SJSA1 (cell line): ENCODE measurements around the gene CYP4F22. TPM values are rescaled to one million over a fixed set of nuclear protein-coding genes. Genes with fewer than 3 reads are reported as not detected.
A peak's percentile ranks its signal among the peaks of the same experiment; 100 is the strongest.

Source experiments
- DNase-seq, 2 experiments: peaks; one replicate each; pipeline ENCODE4 v3.0.0-alpha.2; 2015 to 2020; ENCODE audit warnings: low spot score in 2 of 2, low read depth in 1 of 2
- H3K27ac ChIP-seq: fragments of 250-450 bp; sonication (Bioruptor Pico); 2 replicates; pipeline ENCODE4 v1.5.1; 2020; ENCODE audit warnings: mild to moderate bottlenecking, moderate library complexity
- H3K27me3 ChIP-seq: fragments of 250-450 bp; sonication (Bioruptor Pico); replicated peaks from 2 replicates; pipeline ENCODE4 v1.5.1; 2020; ENCODE audit warnings: mild to moderate bottlenecking, moderate library complexity
- H3K36me3 ChIP-seq: fragments of 250-450 bp; sonication (Bioruptor Pico); 2 replicates; pipeline ENCODE4 v1.5.1; 2020; ENCODE audit warnings: mild to moderate bottlenecking
- H3K4me1 ChIP-seq: fragments of 250-450 bp; sonication (Bioruptor Pico); replicated peaks from 2 replicates; pipeline ENCODE4 v1.6.1; 2021; ENCODE audit warnings: mild to moderate bottlenecking
- H3K4me3 ChIP-seq: fragments of 250-450 bp; sonication (Bioruptor Pico); 2 replicates; pipeline ENCODE4 v1.5.1; 2020; ENCODE audit warnings: mild to moderate bottlenecking
- H3K9me3 ChIP-seq: fragments of 250-450 bp; sonication (Bioruptor Pico); replicated peaks from 2 replicates; pipeline ENCODE4 v1.5.1; 2020; ENCODE audit warnings: mild to moderate bottlenecking
- total RNA-seq: library from RNA; depleted of rRNA; stranded (reverse); fragments of >200 nt; shearing (Covaris generic); gene quantifications from 2 replicates; pipeline ENCODE4 v1.2.3, GENCODE V29; 2014

The CYP4F22 gene
- total RNA-seq, 1 experiment from 2014 or later = not detected

DNA sequence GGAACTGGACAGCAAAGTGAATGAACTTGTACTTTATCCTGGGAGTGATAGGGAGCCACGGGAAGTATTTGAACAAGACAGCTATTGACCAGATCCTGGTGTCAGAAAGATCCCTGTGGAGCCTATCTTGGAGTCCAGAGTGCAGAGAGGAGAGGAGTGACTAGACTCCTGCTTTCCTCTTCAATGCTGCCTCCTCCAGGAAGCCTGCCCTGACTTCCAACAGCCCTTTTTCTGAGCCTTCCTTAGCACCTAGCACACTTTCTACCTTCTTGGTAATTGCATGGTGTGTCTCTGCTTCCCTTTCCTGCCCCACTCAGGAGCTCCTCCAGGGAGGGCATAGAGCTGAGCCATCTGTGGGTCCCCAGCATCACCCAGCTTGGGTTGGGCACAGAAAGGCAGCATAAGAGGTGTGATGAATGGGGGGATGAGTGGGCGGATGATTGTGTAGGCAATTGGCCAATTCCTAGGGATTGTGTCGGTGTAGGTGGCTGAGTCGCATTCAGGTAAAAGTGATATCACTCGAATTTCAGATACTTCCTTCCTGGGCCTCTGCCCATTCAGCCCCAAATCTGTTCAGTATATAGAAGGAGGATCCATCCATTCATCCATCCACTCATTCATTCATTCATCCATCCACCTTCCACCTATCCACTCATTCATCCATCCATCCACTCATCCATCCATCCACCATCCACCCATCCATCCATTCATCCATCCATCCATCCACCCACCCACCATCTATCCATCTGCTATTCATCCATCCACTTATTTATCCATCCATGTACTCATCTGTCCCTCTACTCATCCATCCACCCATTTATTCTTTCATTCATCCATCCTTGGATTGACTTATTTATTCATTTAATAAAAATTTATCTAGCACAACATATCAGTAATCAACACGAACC is 26.9 kb downstream of the CYP4F22 start:
- DNase-seq = no peak
- Histone ChIP-seq H3K27ac (no peak overlapping the region), H3K27me3 (no peaks in the 10 kb centered on the region), H3K4me1 (no peaks in the 10 kb centered on the region), H3K4me3 (no peak overlapping the region), H3K36me3 (no peaks in the 10 kb centered on the region), H3K9me3 (no peaks in the 10 kb centered on the region)

DNA sequence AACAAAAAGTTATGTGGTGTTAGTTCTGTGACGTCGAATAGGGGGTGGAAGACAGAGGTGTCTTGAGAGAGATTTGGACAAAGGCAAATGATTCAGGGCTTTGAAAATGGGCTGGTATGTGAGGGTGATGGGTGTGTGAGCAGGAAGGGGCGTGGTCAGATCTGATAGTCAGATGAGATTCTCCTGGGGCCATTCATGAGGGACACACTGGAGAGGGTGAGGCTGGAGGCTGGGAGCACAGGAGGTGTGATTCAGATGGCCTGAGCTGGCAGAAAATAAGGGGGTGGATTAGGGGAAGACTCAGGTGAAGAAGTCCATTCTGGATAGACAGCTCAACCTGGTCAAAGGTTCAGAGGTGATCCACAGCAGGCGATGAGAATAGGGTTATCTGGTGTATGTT is 28.0 kb downstream of the CYP4F22 start:
- no peaks in the 10 kb centered on the region for H3K36me3 ChIP-seq
- no peak overlapping the region for H3K27ac ChIP-seq
- H3K9me3 ChIP-seq = no peaks in the 10 kb centered on the region
- no peaks in the 10 kb centered on the region for H3K4me1 ChIP-seq
- no peaks in the 10 kb centered on the region for H3K27me3 ChIP-seq
- no peak overlapping the region for H3K4me3 ChIP-seq
- DNase-seq = no peak

DNA sequence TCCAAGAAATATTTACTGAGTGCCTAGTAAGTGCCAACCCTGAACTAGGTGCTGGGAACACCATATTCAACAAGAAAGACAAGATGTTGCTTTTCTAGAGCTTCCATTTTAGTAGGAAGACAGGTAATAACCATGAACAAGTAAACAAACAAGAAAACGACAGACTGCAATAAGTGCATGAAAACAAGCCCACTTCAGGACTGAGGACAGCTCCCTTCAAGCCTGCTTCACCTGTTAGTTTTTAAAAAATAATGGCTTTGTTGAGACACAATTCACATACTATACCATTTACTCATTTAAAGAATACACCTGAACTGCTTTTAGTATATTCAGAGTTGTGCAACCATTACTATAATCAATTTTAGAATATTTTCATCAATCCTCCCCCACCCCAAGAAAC is 30.4 kb downstream of the CYP4F22 start:
- H3K27me3 ChIP-seq = no peaks in the 10 kb centered on the region
- no peaks in the 10 kb centered on the region for H3K4me1 ChIP-seq
- no peaks in the 10 kb centered on the region for H3K36me3 ChIP-seq
- no peak for DNase-seq
- H3K4me3 ChIP-seq = no peak overlapping the region
- no peak overlapping the region for H3K27ac ChIP-seq
- no peaks in the 10 kb centered on the region for H3K9me3 ChIP-seq

DNA sequence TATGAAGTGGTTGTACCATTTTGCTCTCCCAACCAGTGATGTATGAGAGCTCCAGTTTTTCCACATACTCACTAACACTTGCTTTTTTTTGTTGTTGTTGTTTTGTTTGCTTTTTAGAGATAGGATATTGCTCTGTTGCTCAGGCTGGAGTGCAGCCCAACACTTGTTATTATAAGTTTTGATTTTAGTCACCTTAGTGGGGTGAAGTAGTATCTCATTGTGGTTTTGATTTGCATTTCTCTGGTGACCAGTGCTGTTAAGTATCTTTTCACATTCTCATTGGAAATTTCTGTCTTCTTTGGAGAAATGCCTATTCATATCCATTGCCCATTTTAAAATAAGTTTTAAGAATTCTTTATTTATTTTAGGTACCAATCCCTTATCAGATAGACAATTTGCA is 31.3 kb downstream of the CYP4F22 start:
- no peak for DNase-seq
- Histone ChIP-seq H3K36me3 (no peaks in the 10 kb centered on the region), H3K4me1 (no peaks in the 10 kb centered on the region), H3K27me3 (no peaks in the 10 kb centered on the region), H3K9me3 (no peaks in the 10 kb centered on the region), H3K27ac (no peak overlapping the region), H3K4me3 (no peak overlapping the region)

DNA sequence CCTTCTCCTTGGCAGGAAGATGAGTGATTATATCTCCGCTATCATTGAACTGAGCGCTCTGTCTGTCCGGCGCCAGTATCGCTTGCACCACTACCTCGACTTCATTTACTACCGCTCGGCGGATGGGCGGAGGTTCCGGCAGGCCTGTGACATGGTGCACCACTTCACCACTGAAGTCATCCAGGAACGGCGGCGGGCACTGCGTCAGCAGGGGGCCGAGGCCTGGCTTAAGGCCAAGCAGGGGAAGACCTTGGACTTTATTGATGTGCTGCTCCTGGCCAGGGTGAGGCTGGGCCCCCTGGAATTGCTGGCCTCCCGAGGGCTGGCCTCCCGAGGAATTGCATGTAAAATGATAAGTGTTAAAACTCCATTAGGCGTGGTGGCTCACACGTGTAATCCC is 32.1 kb downstream of the CYP4F22 start:
- Histone ChIP-seq H3K4me3 (no peak overlapping the region), H3K4me1 (no peaks in the 10 kb centered on the region), H3K9me3 (no peaks in the 10 kb centered on the region), H3K27me3 (no peaks in the 10 kb centered on the region), H3K36me3 (no peaks in the 10 kb centered on the region), H3K27ac (no peak overlapping the region)
- DNase-seq = no peak

DNA sequence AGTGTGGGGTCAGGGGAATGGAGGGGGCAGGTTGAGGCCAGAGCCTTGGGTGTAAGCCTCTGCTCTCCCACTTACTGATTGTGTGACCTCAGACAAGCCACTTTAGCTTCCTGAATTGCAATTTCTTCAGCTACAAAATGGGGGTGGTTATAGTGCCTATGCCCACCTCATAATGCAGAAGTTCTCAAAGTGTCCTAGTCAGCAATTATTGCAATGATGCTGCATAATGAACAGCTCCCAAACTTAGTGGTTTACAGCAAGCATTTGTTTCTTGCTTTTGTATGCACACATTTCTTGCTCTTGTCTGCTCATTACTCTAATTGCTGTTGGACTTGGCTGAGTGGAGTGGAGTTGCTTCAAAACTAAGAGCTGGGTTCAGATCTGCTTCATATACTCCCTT is 36.0 kb downstream of the CYP4F22 start:
- Histone ChIP-seq H3K9me3 (no peaks in the 10 kb centered on the region), H3K27ac (no peak overlapping the region), H3K27me3 (no peaks in the 10 kb centered on the region), H3K4me1 (no peaks in the 10 kb centered on the region), H3K4me3 (no peak overlapping the region), H3K36me3 (no peaks in the 10 kb centered on the region)
- DNase-seq = no peak

DNA sequence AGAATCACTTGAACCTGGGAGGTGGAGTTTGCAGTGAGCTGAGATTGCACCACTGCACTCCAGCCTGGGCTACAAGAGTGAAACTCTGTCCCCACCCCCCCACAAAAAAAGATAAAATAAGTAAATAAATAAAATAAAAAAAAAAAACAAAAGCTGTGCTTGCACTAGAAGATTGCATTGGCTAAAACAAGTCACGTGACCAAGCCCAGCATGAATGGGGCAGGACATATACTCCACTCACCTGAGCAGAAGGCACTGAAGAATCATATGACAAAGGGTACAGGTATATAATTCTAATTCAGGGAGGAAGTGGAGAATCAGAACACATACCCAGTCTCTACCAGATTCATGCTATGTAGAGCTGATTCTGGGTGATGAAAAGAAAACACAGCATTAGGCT is 36.6 kb downstream of the CYP4F22 start:
- H3K36me3 ChIP-seq = no peaks in the 10 kb centered on the region
- no peaks in the 10 kb centered on the region for H3K4me1 ChIP-seq
- H3K27ac ChIP-seq = no peak overlapping the region
- H3K9me3 ChIP-seq = no peaks in the 10 kb centered on the region
- no peaks in the 10 kb centered on the region for H3K27me3 ChIP-seq
- no peak for DNase-seq
- no peak overlapping the region for H3K4me3 ChIP-seq

DNA sequence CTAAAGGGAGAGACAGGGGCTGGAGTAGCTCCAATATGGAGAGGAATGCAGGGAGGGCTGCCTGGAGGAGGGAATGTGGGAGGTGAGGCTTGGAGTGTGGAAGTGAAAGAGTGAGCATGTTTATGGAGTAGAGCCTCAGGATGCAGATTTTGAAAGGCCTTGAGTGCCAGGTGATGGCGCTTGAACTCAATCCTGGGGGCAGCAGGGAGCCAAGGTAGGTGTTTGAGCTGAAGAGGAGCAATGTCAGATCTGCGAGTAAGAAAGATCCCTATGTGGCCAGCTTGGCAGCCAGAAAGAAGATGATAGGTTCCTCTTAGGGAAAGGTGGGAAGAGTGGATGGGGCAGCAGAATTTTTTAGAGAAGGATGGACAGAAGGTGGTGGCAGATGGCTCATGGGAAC is 40.3 kb downstream of the CYP4F22 start:
- H3K9me3 ChIP-seq = no peaks in the 10 kb centered on the region
- no peak overlapping the region for H3K27ac ChIP-seq
- H3K27me3 ChIP-seq = no peaks in the 10 kb centered on the region
- H3K4me3 ChIP-seq = no peak overlapping the region
- DNase-seq = no peak
- H3K4me1 ChIP-seq = peaks cover 7% of the 10 kb centered on the region
- no peaks in the 10 kb centered on the region for H3K36me3 ChIP-seq

DNA sequence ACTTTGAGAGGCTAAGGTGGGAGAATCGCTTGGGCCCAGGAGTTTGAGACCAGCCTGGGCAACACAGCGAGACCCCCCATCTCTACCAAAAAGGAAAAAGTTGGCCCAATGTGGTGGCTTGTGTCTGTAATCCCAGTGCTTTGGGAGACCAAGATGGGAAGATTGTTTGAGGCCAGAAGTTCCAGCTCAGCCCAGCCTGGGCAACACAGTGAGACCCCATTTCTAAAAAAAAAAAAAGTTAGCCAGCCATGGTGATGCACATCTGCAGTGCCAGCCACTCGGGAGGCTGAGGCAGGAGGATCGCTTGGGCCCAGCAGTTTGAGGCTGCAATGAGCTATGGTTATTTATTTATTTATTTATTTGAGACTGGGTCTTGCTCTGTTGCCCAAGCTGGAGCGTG is 41.3 kb downstream of the CYP4F22 start:
- no peaks in the 10 kb centered on the region for H3K36me3 ChIP-seq
- H3K27me3 ChIP-seq = no peaks in the 10 kb centered on the region
- no peak overlapping the region for H3K27ac ChIP-seq
- no peak overlapping the region for H3K4me3 ChIP-seq
- H3K9me3 ChIP-seq = no peaks in the 10 kb centered on the region
- no peak for DNase-seq
- H3K4me1 ChIP-seq = peaks cover 7% of the 10 kb centered on the region

DNA sequence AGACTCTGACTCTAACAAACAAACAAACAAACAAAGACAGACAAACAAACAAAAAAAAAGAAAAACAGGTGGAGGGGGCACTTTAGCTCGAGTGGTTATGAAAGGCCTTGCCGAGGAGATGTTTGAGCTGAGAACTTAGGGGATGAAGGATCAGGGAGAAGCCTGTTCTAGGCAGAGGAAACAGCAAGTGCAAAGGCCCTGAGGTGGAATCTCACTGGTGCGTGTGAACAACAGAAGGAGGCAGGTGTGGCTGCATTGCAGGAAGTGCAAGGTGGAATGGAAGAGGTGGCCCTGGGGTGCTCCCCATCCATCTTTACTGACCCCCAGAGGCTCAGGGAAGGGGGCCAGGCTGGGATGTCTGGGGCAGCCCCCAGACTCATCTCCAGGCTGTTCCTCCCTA is 41.9 kb downstream of the CYP4F22 start:
- H3K27me3 ChIP-seq = no peaks in the 10 kb centered on the region
- DNase-seq = no peak
- H3K4me1 ChIP-seq = peaks cover 7% of the 10 kb centered on the region
- no peaks in the 10 kb centered on the region for H3K9me3 ChIP-seq
- no peak overlapping the region for H3K27ac ChIP-seq
- H3K4me3 ChIP-seq = no peak overlapping the region
- no peaks in the 10 kb centered on the region for H3K36me3 ChIP-seq

DNA sequence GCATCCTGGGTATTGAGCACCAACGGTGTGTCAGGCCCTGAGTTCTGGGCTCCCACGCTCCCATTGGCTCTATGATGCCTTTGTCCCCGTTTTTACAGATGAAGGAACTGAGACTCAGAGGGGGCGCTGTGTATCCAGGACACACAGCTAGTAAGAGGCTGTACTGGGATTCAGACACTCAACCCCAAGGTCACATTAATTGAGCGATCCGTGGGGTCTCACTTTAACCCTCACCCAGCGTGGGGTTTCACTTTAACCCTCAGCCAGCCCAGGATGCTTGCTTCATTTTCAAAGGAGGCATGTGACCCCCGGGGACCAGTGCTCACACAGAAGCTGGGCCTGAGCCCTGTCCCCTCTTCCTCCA is 42.6 kb downstream of the CYP4F22 start:
- no peak overlapping the region for H3K4me3 ChIP-seq
- no peaks in the 10 kb centered on the region for H3K27me3 ChIP-seq
- H3K9me3 ChIP-seq = no peaks in the 10 kb centered on the region
- no peaks in the 10 kb centered on the region for H3K36me3 ChIP-seq
- H3K27ac ChIP-seq = no peak overlapping the region
- DNase-seq = no peak
- peaks cover 13% of the 10 kb centered on the region for H3K4me1 ChIP-seq

DNA sequence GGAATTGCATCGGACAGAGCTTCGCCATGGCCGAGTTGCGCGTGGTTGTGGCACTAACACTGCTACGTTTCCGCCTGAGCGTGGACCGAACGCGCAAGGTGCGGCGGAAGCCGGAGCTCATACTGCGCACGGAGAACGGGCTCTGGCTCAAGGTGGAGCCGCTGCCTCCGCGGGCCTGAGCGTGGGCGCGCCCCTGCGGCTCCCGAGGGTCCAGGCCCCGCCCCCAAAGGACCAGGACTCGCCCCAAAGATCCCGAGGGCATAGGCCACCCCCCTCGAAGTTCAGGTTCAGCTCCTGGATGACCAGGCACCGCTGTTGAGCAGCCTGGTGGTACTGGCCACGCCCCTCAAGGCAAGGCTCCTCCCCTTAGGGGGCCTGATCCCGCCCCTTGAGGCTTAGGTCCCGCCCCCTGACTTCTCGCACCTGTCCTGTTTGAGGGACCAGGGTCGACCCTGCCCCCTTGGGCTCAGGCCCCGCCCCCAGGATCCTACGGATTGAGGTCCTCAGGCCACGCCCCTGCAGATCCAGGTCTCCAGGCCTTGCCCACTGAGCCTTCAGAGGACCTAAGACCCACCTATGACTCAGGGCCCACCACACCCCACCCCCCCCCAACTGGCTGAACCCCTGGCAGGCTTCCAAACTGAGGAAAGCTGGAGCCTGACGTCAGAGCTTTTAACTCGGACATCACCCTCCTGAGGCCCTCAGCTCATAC is 43.1 kb downstream of the CYP4F22 start:
- Histone ChIP-seq H3K4me3 (no peak overlapping the region), H3K4me1 (peaks cover 16% of the 10 kb centered on the region), H3K27me3 (no peaks in the 10 kb centered on the region), H3K27ac (no peak overlapping the region), H3K9me3 (no peaks in the 10 kb centered on the region), H3K36me3 (no peaks in the 10 kb centered on the region)
- no peak for DNase-seq

DNA sequence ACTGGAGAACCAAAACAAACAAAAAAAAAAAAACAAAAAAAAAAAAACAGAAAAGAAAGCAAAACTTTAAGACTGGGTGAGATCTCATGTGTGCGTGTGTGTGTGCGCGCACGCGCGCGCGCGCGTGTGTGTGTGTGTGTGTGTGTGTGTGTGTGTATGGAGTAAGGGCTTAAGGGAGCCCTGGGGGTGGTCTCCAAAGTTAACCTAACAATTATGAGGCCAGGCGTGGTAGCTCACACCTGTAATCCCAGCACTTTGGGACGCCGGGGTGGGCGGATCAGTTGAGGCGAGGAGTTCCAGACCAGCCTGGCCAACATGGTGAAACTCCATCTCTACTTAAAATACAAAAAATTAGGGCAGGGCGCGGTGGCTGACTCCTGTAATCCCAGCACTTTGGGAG is 46.7 kb downstream of the CYP4F22 start:
- Histone ChIP-seq H3K9me3 (no peaks in the 10 kb centered on the region), H3K36me3 (no peaks in the 10 kb centered on the region), H3K4me1 (peaks cover 16% of the 10 kb centered on the region), H3K4me3 (no peak overlapping the region), H3K27ac (no peak overlapping the region), H3K27me3 (no peaks in the 10 kb centered on the region)
- DNase-seq = no peak

DNA sequence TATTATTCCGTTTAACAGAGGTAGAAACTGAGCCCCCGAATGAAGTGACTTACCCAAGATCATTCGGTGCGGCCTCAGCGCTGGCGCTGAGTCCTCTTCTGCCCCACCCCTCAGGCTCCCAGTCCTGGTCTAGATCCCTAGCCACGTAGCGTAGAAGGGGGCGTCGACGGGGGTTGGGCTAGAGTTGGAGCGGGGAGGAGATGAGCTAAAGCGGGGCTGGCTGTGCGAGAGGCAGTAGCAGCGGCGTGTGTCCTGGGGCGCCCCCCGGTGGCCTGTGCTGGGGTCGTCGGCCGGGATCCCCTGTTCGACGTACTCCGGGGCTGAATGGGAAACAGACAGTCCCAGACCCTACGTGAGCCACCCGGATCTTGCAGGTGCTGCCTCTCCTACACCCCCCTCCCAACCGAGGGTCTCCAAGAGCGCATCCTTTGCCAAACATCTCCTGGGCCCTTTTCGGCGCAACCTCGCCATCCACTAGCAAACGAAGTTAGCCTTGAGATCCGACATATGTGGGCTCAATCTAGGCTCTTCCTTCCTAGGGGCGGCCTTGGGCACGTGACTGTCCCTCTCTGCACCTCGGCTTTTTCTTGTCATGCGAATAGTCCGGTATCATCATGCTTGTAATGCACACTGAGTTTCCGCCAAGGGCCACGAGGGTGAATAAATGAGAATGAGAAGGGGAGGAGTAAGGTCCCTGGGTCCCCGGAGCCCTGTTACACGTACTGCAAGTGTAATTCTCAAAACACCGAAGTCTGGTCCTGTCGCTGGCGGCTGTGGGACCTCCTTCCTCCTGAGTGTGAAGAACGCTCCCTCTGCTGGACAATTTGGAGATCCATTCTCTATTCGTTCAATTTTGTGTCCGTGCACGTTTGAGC is 47.7 kb downstream of the CYP4F22 start:
- no peaks in the 10 kb centered on the region for H3K36me3 ChIP-seq
- no peak overlapping the region for H3K27ac ChIP-seq
- 0 out of 2 replicates have a peak overlapping the region, but pooled peaks have one; percentile 3 for H3K4me3 ChIP-seq
- peak; percentile 90 to 96 for DNase-seq
- H3K27me3 ChIP-seq = no peaks in the 10 kb centered on the region
- H3K4me1 ChIP-seq = peaks cover 13% of the 10 kb centered on the region
- H3K9me3 ChIP-seq = no peaks in the 10 kb centered on the region
